Measurements from ENCODE around the gene AEBP2.

DNA sequence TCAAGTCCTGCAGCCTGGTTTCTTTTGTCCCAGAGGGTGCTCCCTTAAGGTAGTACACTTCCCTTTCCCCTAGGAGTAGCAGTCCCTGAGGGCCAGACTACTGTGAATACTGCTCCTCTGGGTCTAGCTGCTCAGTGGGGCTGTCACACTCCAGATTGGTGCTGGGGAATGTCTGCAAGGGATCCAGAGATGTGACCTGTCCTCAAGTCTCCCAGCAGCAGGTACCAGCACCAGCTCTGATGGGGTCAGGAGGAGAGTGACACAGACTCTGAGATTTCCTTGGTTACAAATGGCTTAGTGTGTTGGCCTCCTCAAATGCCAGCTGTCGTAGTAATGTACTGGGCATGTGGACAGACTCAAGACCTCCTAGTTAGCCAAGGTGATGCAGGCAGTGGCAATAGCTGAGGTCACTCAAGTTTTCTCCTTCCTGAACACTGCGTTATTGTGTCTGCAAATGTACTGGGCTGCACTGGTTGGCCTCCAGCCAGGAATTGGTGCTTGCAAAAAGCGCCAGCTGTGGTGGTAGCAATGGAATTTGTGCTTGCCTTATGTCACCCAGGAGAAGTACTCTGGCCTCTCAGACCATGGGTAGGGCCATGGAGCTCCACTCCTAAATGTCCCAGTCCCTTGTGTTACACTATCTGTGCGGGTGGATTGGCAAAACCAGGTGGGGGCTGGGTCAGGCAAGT, 36.4 kb upstream of the AEBP2 start:
- TF ChIP-seq, protein P1, sequence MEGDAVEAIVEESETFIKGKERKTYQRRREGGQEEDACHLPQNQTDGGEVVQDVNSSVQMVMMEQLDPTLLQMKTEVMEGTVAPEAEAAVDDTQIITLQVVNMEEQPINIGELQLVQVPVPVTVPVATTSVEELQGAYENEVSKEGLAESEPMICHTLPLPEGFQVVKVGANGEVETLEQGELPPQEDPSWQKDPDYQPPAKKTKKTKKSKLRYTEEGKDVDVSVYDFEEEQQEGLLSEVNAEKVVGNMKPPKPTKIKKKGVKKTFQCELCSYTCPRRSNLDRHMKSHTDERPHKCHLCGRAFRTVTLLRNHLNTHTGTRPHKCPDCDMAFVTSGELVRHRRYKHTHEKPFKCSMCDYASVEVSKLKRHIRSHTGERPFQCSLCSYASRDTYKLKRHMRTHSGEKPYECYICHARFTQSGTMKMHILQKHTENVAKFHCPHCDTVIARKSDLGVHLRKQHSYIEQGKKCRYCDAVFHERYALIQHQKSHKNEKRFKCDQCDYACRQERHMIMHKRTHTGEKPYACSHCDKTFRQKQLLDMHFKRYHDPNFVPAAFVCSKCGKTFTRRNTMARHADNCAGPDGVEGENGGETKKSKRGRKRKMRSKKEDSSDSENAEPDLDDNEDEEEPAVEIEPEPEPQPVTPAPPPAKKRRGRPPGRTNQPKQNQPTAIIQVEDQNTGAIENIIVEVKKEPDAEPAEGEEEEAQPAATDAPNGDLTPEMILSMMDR (conservative IDR thresholded peaks at IDR 0.05): no peak
- TF ChIP-seq ZFX (IDR thresholded peaks at IDR 0.05): no peak
